BE2C (cell line): ENCODE measurements around the gene RXRA.

ENCODE experiments used
- DNase-seq: peaks from one replicate; pipeline ENCODE4 v3.0.0-alpha.2; 2020
- H3K27me3 ChIP-seq: fragments of 250-450 bp; sonication (Bioruptor Pico); 2 replicates; pipeline ENCODE4 v1.5.1; 2020; ENCODE audit warnings: mild to moderate bottlenecking
- H3K36me3 ChIP-seq: fragments of 250-450 bp; sonication (Bioruptor Pico); 2 replicates; pipeline ENCODE4 v1.5.1; 2020; ENCODE audit warnings: mild to moderate bottlenecking
- H3K4me1 ChIP-seq: fragments of 250-450 bp; sonication (Bioruptor Pico); 2 replicates; pipeline ENCODE4 v1.5.1; 2020
- H3K4me3 ChIP-seq: 2 replicates; pipeline ENCODE4 v1.5.1; 2011; ENCODE audit warnings: low read depth, low read length
- H3K9me3 ChIP-seq: fragments of 250-450 bp; sonication (Bioruptor Pico); 2 replicates; pipeline ENCODE4 v1.5.1; 2020
- TF ChIP-seq, protein P1 (sequence below): IDR thresholded peaks from 2 replicates; pipeline ENCODE4 v1.5.1; 2012; ENCODE audit warnings: mild to moderate bottlenecking, low read depth, low read length

Gene RXRA

DNA sequence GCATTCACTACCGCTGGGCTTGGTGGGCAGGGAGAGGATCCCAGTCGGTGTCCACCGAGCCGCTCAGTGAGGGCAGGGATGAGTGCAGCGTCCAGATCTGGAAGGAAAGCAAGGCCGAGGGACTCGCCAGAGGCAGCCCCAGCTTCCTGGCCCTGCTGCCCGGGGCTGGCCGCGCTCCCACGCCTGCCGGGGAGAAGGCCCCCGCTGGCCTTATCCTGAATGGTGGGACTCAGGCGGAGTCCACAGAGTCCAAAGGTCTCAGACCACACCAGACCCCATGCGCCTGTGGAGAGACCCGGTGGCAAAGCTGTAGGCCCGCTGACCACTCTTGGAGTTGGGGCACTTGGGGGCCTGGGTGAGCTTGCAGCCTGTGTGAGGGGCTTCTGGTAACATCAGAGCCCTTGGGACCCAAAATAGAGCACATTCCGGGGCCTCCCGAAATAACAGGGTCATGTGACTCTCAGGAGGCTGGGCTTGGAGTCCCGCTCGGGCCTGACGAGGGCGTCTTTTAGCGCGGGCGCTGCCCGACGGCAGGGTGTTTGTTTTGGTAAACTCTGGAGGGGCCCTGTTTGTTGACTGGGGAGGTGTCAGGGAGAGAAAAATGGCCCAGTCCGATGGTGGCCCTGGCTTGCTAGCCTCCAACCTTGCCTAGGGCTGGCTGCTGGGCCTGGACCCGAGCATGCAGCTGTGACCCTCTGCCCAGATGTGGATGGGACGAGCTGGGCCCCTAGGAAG lies 2.8 kb downstream of the RXRA start:
- Histone ChIP-seq H3K4me1 (peaks cover 27% of the 10 kb centered on the region), H3K4me3 (no peak overlapping the region), H3K36me3 (no peaks in the 10 kb centered on the region), H3K9me3 (no peaks in the 10 kb centered on the region), H3K27me3 (no peaks in the 10 kb centered on the region)
- DNase-seq = no peak
- TF ChIP-seq, protein P1, sequence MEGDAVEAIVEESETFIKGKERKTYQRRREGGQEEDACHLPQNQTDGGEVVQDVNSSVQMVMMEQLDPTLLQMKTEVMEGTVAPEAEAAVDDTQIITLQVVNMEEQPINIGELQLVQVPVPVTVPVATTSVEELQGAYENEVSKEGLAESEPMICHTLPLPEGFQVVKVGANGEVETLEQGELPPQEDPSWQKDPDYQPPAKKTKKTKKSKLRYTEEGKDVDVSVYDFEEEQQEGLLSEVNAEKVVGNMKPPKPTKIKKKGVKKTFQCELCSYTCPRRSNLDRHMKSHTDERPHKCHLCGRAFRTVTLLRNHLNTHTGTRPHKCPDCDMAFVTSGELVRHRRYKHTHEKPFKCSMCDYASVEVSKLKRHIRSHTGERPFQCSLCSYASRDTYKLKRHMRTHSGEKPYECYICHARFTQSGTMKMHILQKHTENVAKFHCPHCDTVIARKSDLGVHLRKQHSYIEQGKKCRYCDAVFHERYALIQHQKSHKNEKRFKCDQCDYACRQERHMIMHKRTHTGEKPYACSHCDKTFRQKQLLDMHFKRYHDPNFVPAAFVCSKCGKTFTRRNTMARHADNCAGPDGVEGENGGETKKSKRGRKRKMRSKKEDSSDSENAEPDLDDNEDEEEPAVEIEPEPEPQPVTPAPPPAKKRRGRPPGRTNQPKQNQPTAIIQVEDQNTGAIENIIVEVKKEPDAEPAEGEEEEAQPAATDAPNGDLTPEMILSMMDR = no peak

DNA sequence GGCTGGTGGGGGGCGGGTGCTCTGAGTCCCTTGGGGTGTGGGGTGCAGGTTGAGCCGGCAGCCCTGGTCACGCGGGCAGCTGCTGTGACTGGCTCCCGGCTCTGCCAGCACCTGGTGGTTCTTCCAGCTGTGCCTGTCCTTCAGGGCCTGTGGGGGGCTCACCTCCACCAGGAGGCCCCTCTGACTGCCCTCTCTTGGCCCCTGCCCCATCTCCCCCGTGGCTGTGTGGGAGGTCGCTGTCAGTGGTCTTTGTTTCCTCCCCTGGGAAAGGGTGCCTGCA lies 3.3 kb downstream of the RXRA start:
- Histone ChIP-seq H3K4me1 (peaks cover 31% of the 10 kb centered on the region), H3K4me3 (no peak overlapping the region), H3K27me3 (no peaks in the 10 kb centered on the region), H3K36me3 (no peaks in the 10 kb centered on the region), H3K9me3 (no peaks in the 10 kb centered on the region)
- TF ChIP-seq, protein P1 = no peak
- DNase-seq = no peak

DNA sequence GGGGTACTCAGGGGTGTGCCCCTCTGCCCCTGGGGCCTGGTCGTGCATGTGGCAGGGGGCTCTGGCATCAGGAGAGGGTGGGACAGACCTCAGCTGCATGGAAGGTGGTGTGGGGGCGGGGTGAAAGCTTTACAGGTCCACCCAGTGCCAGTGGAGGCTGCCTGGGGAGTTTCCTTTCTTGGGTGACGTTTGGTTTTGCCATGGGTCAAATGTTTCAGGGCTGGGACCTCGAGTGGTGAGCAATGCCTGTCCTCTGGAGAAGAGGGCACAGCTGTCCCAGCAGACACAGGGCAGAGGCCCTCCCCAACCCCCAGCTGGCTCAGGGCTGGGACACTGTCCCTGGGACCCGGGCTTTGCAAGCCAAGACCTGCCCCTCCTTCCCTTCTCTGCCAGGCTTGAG lies 3.6 kb downstream of the RXRA start:
- DNase-seq = no peak
- no peaks in the 10 kb centered on the region for H3K27me3 ChIP-seq
- no peaks in the 10 kb centered on the region for H3K9me3 ChIP-seq
- TF ChIP-seq, protein P1 = no peak
- H3K4me1 ChIP-seq = peaks cover 31% of the 10 kb centered on the region
- H3K4me3 ChIP-seq = no peak overlapping the region
- H3K36me3 ChIP-seq = no peaks in the 10 kb centered on the region

DNA sequence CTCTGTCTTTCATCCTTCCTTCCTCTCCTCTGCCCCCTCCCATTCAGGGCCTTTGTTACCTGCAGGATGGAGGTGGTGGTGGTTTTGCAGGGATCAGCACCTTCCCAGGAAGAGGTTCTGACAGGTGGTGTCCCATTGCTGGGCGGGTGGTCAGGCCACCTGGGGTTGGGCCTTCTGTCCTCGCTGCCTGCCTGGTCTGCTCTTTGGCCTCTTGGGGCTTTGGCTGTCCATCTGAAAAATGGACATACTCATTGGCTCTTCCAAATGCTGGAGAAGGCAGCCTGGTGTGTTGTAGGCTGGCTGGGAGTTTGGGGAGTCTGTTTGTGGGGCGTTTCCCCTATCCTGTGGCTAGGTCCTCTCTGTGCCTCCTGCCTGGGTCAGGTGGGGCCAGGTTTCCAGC lies 4.3 kb downstream of the RXRA start:
- peaks cover 29% of the 10 kb centered on the region for H3K4me1 ChIP-seq
- H3K27me3 ChIP-seq = no peaks in the 10 kb centered on the region
- H3K4me3 ChIP-seq = no peak overlapping the region
- TF ChIP-seq, protein P1 = no peak
- H3K9me3 ChIP-seq = no peaks in the 10 kb centered on the region
- DNase-seq = no peak
- H3K36me3 ChIP-seq = no peaks in the 10 kb centered on the region

DNA sequence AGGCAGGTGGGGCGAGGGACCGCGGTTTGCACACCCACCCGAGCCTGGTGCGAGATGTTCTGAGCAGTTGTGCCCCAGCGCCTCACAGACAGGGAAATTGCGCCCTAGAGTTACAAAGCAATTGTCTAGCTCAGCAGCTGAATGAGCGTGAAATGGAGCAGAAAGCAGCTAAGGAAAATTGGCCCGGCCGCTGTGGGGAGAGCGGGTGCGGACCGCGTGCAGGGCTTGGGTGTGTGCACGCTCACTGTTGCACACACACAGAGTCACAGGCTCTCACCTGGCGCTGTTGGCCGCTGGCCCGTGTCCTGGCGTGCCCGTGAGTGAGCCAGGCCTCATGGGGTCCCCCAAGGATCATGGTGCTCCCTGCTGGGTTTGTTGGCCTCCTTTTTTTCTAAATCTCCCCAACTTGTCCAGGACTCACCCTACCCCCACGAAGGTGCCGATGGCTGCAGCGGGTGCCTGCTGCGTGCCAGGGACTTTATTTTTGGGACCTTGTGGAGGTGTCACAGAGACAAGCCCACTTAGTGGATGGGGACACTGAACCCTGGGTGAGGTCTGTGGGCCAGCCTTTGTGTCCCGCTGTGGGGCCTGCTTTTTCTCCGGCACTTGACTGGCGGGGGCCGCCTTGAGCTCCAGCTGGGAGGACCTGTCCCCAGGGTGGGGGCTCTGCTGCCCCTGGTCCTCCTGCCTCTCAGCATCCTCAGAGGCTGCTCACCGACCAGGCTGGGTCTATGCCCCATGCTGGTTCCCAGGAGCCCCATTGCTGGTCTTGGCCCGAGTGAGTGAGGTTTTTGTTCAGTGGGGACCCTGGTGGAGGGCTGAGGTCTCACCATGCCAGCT lies 5.2 kb downstream of the RXRA start:
- no peaks in the 10 kb centered on the region for H3K27me3 ChIP-seq
- H3K4me3 ChIP-seq = no peak overlapping the region
- TF ChIP-seq, protein P1 = no peak
- no peak for DNase-seq
- no peaks in the 10 kb centered on the region for H3K36me3 ChIP-seq
- no peaks in the 10 kb centered on the region for H3K9me3 ChIP-seq
- H3K4me1 ChIP-seq = peaks cover 28% of the 10 kb centered on the region

DNA sequence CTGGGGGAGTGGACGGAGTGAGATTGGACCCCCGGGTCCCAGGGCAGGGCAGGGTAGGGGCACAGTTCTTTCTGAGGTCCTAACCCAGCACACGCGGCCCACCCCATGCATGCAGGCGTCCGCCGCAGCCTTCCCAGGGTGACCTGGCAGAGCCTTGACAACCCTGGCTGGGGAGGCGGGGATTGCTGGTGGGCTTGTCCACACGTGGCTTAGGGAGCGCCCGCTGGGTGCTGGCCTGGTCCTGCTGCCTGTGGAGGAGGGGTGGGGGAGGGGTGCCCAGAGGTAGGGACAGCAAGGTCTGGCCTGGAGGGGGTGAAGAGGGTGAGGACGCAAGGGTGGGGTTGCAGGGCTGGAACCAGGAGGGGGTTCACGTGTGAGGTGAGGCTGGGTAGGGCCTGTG lies 6.0 kb downstream of the RXRA start:
- TF ChIP-seq, protein P1 = no peak
- H3K4me1 ChIP-seq = peaks cover 28% of the 10 kb centered on the region

More for the DNA sequence above, 6.0 kb downstream of the RXRA start:
- Histone ChIP-seq H3K27me3 (no peaks in the 10 kb centered on the region), H3K4me3 (no peak overlapping the region), H3K36me3 (no peaks in the 10 kb centered on the region), H3K9me3 (no peaks in the 10 kb centered on the region)
- no peak for DNase-seq
